HG03064 (cell line): ENCODE measurements around the gene TSPAN18.

ENCODE experiments used
- ATAC-seq: cut with Tn5 transposase; IDR thresholded peaks from one replicate; pipeline ENCODE4 v1.9.1; 2021; ENCODE audit warnings: low read depth; ENCODE audit not compliant: unreplicated experiment

The TSPAN18 gene, protein sequence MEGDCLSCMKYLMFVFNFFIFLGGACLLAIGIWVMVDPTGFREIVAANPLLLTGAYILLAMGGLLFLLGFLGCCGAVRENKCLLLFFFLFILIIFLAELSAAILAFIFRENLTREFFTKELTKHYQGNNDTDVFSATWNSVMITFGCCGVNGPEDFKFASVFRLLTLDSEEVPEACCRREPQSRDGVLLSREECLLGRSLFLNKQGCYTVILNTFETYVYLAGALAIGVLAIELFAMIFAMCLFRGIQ

DNA sequence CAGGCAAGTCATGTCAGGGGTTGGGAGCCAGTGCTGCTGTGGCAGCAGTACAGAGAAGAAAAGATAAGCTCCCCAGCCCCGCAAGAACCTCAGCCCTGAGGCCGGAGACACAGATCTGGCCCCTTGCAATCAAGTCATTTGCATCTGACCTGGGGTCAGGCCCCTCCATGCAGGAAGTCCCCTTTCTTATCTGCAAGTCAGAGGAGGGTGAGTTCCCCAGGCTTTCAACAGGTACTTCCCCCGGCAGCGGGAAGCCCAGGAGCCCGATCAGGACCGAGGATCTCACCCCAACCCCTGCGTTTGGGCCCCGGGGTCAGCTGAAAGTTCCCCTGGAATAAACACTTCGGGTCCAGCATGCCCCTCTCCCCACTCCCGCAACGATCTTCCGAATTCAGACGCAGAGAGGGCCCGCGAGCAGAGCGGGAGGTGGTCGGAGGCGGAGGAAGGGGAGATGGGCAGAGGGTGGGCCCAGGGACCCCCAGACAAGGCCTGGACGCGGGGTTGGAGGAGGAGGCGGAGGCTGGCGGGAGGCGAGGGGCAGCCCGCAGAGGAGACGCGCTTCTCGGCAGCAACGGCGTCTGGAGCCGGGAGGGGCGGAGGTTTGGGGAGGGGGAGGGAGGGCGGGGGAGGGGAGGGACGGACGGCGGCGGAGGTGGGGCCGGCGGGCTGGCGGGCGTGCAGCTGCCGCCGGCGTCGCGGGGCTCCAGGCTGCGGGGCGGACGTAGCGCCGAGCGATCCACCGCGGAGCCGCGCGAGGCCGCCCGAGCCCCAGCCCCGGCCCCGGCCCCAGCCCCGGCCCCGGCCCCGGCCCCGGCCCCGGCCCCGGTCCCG lies at the start of gene TSPAN18:
TSPAN18 (plus strand) TSS at position 680 of the 831 bp plus-strand sequence. CDS start 179,455 bp downstream, outside the sequence.
- no peak for ATAC-seq

DNA sequence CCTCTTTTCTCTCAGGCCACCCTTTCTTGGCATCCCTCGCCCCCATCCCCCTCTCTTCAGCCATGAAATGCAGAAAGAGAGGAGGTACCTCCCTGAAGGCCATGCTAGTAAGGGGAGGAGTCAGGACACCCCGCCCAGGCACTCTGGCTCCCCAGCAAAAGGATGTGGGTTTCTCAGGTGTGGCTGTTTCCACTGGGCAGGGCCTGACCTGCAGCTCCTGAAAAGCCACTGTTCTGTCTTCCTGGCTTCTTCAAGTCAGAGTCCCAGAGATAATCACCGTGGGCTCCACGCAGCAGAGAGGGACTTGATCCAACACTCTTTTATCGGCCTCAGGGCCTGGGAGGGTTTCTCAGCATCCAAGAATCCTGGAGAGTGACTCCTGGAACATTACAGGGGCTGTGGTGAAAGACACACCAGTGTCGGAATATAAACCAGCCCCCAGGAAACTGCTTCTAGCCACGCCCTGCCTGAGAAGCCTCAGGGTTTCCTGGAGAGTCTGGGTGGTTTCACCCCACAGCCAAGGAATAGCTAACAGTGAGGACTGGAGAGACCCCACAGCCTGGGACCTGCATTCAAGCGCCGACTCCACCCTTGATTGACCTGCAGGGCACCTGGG lies 45.7 kb upstream of the TSPAN18 start:
- ATAC-seq, result no peak

DNA sequence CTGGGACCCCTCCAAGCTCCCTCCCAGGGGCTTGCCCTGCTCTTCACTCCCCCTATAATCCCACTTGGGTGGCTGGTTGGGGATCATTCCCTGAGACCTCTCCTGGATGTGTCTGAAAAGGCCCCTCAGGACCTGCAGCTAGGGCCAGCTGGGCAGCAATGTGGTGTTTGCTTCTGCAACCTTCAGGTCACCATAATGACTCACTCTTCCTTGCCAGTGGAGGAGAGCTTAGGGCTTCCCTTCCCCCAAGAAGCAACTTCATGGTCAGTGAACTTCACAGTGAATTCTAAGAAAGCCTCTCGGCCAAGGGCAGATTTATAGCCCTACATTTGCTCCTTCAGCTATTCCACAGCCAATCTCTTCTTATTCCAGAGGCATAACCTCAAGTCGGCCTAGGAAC lies 45.1 kb upstream of the TSPAN18 start:
- ATAC-seq, result no peak

DNA sequence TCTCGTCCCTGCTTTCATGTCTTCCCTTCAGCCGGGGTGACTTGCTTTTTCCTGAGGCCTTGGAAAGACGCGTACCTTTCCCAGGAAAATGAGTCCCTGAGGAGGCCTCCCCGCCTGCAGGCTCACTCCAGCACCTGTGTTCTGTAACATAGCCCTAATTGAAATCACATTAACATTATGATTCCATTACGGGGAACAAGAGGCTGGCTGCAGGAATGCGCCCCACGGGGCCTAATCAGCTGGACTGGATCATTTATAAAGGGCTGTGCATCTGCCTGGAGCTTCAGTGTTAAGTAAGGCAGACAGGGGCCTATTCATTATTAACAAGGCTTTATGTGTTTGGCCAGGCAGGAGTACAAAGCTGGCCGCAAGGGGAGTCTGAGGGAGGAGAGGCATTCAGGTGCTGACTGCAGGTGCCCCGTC lies 41.9 kb upstream of the TSPAN18 start:
- no peak for ATAC-seq

DNA sequence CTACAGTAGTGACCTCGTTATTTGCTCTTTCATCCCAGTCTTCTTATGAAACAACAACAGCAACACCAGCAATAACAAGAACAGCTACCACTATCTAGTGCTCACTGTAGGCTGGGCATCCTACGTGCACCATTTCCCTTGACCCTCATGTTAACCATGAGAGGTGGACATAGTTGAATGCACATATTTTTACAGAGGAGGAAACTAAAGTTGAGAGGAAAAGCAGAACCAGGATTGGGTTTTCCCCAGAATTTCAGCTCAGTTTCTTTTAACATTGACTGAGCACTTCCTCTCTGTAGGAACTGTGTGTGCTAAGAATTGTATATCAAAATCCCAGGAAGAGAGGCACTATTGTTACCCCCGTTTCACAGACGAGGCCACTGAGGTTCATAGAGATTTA lies 39.4 kb upstream of the TSPAN18 start:
- no peak for ATAC-seq

DNA sequence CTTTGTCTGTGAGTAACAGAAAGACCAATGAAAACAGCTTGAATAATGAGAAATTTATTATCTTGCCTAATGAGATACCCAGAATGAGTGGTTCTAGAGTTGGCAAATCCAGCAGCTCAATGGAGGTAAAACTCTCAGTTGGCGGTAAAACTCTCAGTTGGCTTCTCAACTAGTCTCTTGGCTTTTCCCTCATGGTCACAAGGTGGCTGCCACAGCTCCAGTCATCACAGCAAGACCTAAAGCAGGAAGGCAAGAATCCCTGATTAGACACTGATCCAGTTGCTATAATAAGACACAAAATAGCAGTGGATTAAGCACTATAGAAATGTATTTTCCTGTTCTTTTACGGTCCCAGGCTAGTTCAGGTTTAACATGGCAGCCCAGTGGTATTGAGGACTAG lies 37.5 kb upstream of the TSPAN18 start:
- no peak for ATAC-seq

DNA sequence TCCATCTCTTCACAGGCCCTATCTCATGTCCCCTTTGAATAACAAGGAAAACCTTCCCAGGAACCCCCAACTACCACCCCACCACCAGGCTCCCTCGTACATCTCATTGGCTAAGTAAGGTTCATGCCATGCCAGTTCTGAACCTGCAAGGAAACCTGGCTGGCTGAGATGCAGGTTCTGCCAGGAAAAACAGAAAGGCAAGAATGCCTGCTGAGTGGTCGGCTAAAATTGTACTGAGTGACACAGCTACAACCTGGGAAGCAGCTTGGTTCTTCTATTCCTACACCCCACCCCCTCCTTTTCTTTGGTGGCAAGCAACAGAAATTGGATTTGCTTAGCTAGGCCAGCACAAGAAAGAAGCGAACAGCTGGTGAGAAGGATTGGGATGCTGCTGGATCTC lies 36.1 kb upstream of the TSPAN18 start:
- ATAC-seq, result no peak

DNA sequence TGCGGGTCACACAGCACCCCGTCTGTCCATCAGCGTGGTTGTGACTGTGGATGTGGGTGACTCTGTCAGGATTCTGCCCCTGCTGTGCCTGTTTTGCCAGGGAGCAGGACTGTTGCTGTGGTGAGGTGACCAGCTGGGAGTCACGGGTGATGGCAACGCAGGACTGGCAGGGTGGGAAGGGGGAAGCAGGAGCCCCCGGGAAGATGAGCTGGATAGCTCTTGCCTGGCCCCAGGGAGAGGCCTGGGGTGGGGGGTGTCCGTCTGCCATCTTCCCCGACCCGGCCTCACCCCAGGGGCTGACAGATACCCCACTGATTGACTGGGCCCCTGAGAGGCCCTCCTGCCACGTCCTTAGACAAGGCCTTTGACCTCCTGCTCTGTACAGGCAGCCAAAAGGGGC lies 34.3 kb upstream of the TSPAN18 start:
- ATAC-seq, result no peak

DNA sequence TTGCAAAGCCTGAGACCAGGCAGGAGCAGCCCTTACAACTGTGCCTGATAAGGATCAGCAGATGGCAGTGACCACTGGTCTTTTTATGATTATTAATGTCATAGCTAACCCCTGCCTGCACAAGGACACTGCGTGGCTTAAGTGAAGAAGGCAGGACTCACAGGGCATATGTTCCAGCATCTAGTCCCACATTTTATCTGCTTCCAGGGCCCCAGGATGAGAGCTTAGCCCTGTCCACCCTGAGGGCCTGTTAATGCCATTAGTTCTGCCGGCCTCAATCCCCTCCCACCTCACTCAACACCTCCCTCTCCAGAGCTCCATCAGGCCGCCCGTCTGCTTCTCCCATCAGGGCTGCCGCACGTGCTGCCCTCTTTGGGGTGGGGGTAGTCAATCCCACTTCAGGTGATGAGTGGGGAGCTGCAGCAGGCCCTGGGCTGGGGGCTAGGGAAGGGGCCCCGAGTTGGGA lies 33.1 kb upstream of the TSPAN18 start:
- no peak for ATAC-seq

DNA sequence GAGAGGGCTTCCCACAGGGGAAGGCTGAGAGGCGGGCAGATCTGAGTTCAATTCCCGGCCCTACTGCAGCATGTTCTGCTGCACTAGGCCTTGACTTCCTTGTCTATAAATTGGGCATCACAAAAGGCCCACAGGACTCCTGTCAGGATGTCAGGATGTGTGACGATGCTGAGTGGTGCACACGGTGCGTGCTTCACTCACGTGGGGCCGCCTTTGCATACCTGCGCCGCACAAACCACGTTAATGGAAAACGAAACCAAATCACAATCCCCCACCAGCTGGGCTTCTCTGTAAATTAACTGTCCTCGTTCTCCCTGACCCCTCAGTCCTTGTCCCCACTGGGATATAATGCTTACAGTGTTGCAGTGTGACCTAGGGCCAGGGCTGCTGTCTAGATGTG lies 32.3 kb upstream of the TSPAN18 start:
- ATAC-seq, result no peak

DNA sequence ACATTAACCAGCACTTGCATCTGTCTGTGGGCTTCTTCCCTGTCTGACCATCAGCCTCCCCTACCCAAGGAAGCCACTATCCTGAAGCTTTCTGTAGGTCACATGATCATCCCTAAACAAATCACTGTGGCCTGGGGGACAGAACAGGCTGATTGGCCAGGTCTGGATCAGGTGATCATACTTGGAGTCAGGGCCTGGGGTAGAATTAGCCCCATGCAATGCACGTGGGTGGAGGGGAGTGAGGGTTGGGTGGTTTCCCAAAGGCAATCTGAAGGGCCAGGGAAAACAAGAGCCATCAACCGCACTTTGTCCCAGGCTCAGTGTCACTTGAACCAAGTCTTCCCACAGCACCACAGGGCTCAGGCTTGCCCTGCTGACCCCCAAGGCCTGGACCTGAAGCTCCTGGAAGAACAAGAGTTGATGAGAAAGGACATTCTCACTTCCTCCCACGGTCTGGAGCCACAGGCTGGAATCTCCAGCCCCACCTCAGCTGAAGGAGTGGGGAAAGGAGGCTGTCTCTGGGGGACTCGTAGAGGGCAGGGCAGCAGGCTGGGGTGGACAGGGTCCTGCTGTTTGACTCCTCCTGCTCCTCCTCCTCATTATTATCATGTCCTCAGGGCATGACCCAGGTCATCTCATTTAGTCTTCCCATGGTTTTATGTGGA lies 31.5 kb upstream of the TSPAN18 start:
- ATAC-seq, result no peak

DNA sequence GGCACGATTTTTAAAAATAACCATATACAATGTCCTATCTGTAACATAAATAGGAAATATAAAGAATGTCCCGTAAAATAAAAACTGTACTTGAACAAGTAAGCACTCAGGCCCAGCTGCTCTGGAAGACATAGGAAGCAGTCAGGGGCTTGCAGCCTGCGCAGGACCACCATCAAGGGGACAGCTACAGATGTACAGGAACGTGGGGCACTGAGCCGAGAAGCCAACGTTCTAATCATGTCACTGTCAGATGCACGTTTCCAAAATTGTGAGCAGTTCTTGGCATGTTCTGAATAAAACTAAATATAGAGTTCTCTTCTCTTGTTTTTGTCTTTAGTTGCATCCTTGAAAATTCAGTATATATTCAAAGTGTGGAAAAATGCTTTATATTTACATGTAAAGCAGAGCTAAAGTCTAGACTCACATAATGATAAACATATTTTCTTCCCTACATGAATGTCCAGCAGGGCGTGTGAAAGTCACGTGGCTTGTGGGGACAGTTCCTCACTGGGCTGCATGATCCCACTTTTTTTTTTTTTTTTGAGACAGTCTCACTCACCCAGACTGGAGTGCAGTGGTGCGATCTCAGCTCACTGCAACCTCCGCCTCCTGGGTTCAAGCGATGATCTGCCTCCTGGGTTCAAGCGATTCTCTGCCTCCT lies 28.4 kb upstream of the TSPAN18 start:
- ATAC-seq, result no peak

DNA sequence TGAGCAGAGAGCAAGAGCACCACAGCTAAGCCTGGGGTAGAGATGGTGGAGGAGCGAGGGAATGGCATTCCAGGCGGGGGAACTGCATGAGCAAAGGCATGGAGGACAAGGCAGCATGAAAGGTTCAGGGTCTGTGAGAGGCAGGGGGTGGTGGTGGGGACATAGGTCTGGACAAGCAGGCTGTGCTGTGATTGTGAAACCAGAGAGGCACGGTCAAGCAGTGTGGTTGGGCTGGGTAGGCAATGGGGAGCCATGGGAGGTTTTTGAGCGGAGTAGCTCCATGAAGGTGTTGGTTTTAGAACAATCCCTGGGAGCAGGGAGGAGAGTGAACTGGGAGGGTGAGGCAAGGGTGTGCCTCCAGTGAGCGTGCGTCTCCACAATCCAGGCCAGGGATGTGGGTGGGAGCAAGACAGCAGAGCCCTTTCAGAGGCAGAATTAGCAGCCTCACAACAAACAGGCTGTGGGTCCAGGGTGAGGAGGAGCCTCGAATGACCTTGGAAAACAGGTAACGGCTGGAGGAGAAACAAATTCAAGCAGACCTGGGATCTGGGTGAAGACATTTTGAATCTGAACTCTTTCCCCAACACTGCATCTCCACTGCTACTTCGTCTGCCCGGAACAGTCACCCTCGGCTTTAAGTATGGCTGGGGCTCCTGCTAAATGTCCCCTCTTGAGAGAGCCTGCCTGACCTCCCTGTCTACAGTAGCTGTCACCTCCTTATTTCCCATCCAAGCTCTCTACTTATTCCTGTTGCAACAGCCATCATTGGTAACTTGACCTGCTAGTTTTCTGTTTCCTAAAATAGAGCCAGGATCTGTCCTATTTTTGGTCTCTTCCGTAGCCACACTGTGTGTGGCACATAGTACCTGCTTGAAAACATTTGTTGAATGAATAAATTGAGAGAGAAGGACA lies 27.0 kb upstream of the TSPAN18 start:
- no peak for ATAC-seq

DNA sequence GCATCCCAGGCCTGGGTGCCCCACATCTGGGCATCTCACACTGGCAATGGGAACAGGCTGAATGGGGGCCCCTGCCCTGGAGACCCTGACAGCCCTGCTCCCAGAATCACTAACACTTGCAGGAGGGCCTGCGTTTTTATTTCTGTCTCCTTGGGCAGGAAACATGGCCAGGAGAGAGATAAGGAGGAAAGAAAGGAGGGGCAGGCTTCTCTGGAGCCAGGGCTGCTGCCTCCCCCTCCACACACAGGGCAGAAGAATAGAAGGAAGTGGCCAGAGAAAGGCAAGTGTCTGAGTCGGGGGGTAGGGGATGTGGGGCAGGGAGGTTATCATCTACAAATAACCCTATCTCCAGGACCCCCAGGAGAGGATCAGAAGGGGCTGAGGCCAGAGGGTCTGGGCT lies 25.5 kb upstream of the TSPAN18 start:
- ATAC-seq, result no peak

DNA sequence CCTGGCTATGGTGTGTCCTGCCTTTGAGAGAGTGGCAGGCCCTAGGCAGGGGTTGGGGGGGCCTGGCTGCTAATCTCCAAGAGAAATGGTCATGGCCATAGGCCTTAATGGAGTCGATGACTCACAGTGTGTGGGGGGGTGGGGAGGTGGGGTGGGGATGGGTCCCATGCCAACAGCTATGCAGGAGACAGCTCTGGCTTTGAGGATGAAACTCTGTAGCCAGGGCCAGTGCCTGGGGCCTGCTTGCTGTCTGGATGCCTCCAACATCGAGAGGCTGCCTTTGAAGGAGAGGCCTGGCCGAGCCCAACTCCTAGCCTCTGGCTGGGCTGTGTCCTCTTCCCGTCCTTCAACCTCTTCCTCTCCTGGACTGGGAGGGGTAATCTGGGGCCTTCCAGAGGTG lies 23.9 kb upstream of the TSPAN18 start:
- ATAC-seq, result no peak

DNA sequence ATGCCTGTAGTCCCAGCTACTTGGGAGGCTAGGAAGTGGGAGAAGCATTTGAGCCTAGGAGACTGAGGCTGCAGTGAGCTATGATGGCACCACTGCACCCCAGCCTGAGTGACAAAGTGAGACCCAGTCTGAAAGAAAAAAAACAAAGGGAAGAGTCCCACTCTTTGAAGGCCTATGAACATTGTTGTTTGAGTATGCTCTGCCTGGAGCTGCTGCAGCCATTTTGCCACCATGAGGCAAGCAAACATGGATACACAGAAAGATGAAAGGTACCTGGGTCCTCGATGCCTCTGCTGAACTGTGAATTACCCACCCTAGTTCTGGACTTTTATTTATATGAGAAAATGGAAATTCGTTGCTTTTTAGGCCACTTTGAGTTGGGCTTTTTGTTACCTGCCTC lies 19.7 kb upstream of the TSPAN18 start:
- no peak for ATAC-seq

DNA sequence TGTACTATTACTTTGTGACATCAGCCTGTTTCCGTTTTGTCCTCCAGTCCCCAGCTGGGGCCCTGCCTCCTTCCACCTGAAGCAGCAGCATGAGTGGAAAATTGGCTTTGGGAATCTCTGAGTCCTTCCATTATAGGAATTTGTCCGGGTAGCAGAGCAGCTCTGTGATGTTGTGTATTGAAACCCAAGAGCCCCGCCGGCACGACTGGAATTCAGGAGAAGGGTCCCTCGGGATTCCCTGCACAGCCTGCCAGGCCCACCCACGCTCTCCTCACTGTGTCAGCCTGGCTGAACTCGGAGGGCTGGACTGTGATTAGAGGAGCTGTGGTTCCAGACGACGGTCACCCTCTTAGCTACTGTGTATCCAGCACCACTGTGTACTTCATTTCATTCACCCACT lies 18.8 kb upstream of the TSPAN18 start:
- ATAC-seq, result no peak

DNA sequence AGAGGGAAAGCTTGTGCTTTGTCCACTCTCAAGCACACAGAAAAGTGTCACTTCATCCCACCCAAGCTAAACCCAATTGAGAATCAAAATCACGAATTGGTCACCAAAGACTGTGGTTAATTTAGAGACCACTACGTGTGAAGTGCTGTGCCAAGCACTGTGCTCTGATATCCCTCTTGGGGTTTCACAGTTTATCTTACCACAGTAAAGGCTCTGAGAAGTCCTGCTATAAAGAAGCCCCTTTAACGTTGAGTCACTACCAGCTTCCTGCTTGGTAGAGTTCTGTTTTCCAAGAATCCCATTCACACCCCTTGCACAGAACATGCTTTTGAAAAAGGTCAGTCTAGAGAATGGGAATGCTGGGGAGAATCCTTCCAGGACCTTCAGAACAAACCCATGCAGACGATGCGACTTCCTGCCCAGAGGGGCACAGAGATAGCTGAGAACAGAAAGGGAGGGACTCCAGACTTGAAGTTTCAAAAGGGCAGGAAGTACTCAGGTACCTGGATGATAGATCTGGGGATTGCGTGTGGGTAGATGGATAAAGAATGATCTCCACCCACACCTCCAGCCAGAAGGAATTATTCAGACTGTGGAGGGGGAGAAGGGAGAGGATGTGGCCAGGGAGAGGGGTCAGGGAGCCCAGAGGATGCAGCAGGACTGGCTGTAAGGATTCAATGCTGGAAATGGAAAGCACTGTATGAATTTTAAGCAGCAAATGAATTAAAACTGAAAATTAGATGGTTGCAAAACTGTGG lies 18.1 kb upstream of the TSPAN18 start:
- no peak for ATAC-seq

DNA sequence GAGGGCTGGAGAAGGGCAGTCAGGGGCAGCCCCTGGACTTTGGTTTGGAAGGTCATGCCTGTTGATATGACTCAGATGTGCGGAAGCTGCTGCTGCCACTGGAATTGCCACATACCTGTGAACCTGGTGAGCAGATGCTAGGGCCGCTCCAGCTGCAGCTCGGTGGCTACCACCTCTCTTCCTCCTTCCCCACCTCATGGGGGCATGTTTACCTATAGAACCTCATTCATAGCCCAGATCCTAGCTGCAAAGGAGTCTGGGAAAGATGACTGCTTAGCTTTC lies 17.5 kb upstream of the TSPAN18 start:
- ATAC-seq, result no peak
